Progenitor cell of endocrine pancreas (in vitro differentiated cells): ENCODE measurements around the gene SSTR4. TPM values are rescaled to one million over a fixed set of nuclear protein-coding genes. Genes with fewer than 3 reads are reported as not detected.

Experiments used
- DNase-seq: peaks from one replicate; pipeline ENCODE4 v3.0.0; 2021; ENCODE audit warnings: low spot score; ENCODE audit not compliant: unreplicated experiment
- H3K27ac Mint-ChIP-seq: 2 replicates; pipeline ENCODE4 v1.8.0; 2021; ENCODE audit warnings: mild to moderate bottlenecking, moderate library complexity, mixed read lengths
- H3K27me3 Mint-ChIP-seq: 2 replicates; pipeline ENCODE4 v1.8.0; 2021; ENCODE audit warnings: mixed read lengths
- H3K36me3 Mint-ChIP-seq: 2 replicates; pipeline ENCODE4 v1.8.0; 2022; ENCODE audit warnings: mixed read lengths; ENCODE audit not compliant: insufficient read depth
- H3K4me1 Mint-ChIP-seq: 2 replicates; pipeline ENCODE4 v1.8.0; 2021; ENCODE audit warnings: low read depth, mixed read lengths
- H3K4me3 Mint-ChIP-seq: 2 replicates; pipeline ENCODE4 v1.8.0; 2021; ENCODE audit warnings: low read depth, mild to moderate bottlenecking, moderate library complexity, mixed read lengths
- H3K9me3 Mint-ChIP-seq: 2 replicates; pipeline ENCODE4 v1.8.0; 2021; ENCODE audit warnings: low read depth, mixed read lengths
- CTCF ChIP-seq: fragments of 200-600 bp; sonication (generic); IDR thresholded peaks from one replicate; pipeline ENCODE4 v1.5.0; 2021; ENCODE audit warnings: antibody characterized with exemption, mild to moderate bottlenecking; ENCODE audit not compliant: unreplicated experiment
- total RNA-seq: library from RNA; stranded (reverse); gene quantifications from 2 replicates; pipeline ENCODE4 v1.2.1, GENCODE V29; 2021

Gene SSTR4
- total RNA-seq, 1 donor from 2014 or later = not detected

- DNase-seq = no peak
- Mint-ChIP-seq H3K36me3 (no peaks in the 10 kb centered on the region), H3K27me3 (peaks cover 8% of the 10 kb centered on the region), H3K27ac (no peak overlapping the region), H3K4me1 (peaks cover 18% of the 10 kb centered on the region), H3K4me3 (no peak overlapping the region), H3K9me3 (no peaks in the 10 kb centered on the region)
- TF ChIP-seq CTCF = no peak
Measured at GRCh38 chr20:23071398-23071797, 36.3 kb downstream of the SSTR4 start.

- Mint-ChIP-seq H3K4me3 (no peak overlapping the region), H3K27me3 (peaks cover 8% of the 10 kb centered on the region), H3K9me3 (no peaks in the 10 kb centered on the region), H3K27ac (no peak overlapping the region), H3K36me3 (no peaks in the 10 kb centered on the region), H3K4me1 (peaks cover 16% of the 10 kb centered on the region)
- DNase-seq = no peak
- TF ChIP-seq CTCF = no peak
Measured at GRCh38 chr20:23071996-23072395, 36.9 kb downstream of the SSTR4 start.

GRCh38 chr20:23072892-23073586, 37.9 kb downstream of the SSTR4 start:
- Mint-ChIP-seq H3K9me3 (no peaks in the 10 kb centered on the region), H3K36me3 (no peaks in the 10 kb centered on the region), H3K27ac (no peak overlapping the region), H3K27me3 (peaks cover 13% of the 10 kb centered on the region), H3K4me1 (peaks cover 21% of the 10 kb centered on the region), H3K4me3 (no peak overlapping the region)
- DNase-seq = no peak
- no peak for TF ChIP-seq CTCF

- no peak for TF ChIP-seq CTCF
- no peaks in the 10 kb centered on the region for H3K9me3 Mint-ChIP-seq
- H3K4me1 Mint-ChIP-seq = peaks cover 29% of the 10 kb centered on the region
- H3K27me3 Mint-ChIP-seq = peaks cover 16% of the 10 kb centered on the region
- no peaks in the 10 kb centered on the region for H3K36me3 Mint-ChIP-seq
- no peak overlapping the region for H3K4me3 Mint-ChIP-seq
- H3K27ac Mint-ChIP-seq = no peak overlapping the region
- DNase-seq = no peak
Measured at GRCh38 chr20:23074052-23074451, 38.9 kb downstream of the SSTR4 start.

GRCh38 chr20:23077277-23077676, 42.2 kb downstream of the SSTR4 start:
- Mint-ChIP-seq H3K4me1 (peaks cover 30% of the 10 kb centered on the region), H3K27me3 (peaks cover 38% of the 10 kb centered on the region), H3K4me3 (no peak overlapping the region), H3K27ac (no peak overlapping the region), H3K9me3 (no peaks in the 10 kb centered on the region), H3K36me3 (no peaks in the 10 kb centered on the region)
- TF ChIP-seq CTCF = no peak
- no peak for DNase-seq
